ENCODE data around the gene GRIN1. TPM values are rescaled to one million over a fixed set of nuclear protein-coding genes. Genes with fewer than 3 reads are reported as not detected.
A peak's percentile ranks its signal among the peaks of the same experiment; 100 is the strongest.

GRIN1 gene
- total and polyA plus RNA-seq, 4 donors = 16.2 to 207 (median 146) TPM

GRCh38 chr9:137192859-137193258, 53.9 kb downstream of the GRIN1 start:
- Histone ChIP-seq H3K4me1 (ENCODE audit: control insufficient read depth, insufficient read depth, low read length) (peaks cover 58% of the 10 kb centered on the region), H3K27ac (ENCODE audit: low read depth, low read length) (no peak overlapping the region), H3K9me3 (ENCODE audit: control insufficient read depth, insufficient read depth, low read length) (no peaks in the 10 kb centered on the region), H3K27me3 (ENCODE audit: control insufficient read depth, insufficient read depth, low read length) (no peaks in the 10 kb centered on the region), H3K4me3 (ENCODE audit: low read depth, low read length) (no peak overlapping the region), H3K36me3 (ENCODE audit: control insufficient read depth, insufficient read depth, low read length) (peaks cover 91% of the 10 kb centered on the region)
- no peak for DNase-seq (ENCODE audit: low read depth in 4 of 6, low spot score in 6 of 6)
- WGBS (ENCODE audit: insufficient coverage) = 84% methylated on average over 2 of the region's 2 CpGs

DNA sequence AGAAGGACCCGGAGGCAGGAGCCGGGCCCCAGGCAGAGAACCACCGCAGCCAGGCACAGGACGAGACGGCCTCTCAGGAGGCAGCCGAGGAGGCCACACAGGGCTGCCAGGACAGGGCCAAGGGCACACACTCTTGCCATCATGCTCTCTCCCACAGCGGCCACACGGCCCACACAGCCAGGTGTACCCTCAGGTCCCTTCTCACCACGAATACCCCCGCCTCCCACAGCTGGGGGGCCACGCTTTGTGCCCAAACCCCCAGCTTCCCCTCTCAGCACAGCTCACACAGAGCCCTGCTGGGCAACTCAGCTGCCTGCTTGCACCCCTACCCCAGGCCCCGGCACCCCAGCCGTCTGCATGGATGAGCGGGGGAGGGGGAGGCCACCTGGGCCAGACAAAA, 54.8 kb downstream of the GRIN1 start:
- H3K27me3 ChIP-seq (ENCODE audit: control insufficient read depth, insufficient read depth, low read length) = no peaks in the 10 kb centered on the region
- peaks cover 97% of the 10 kb centered on the region for H3K36me3 ChIP-seq (ENCODE audit: control insufficient read depth, insufficient read depth, low read length)
- 87% methylated on average over 14 of the region's 14 CpGs for WGBS (ENCODE audit: insufficient coverage)
- no peak overlapping the region for H3K27ac ChIP-seq (ENCODE audit: low read depth, low read length)
- no peaks in the 10 kb centered on the region for H3K9me3 ChIP-seq (ENCODE audit: control insufficient read depth, insufficient read depth, low read length)
- DNase-seq (ENCODE audit: low read depth in 4 of 6, low spot score in 6 of 6) = no peak
- peaks cover 64% of the 10 kb centered on the region for H3K4me1 ChIP-seq (ENCODE audit: control insufficient read depth, insufficient read depth, low read length)
- no peak overlapping the region for H3K4me3 ChIP-seq (ENCODE audit: low read depth, low read length)

DNA sequence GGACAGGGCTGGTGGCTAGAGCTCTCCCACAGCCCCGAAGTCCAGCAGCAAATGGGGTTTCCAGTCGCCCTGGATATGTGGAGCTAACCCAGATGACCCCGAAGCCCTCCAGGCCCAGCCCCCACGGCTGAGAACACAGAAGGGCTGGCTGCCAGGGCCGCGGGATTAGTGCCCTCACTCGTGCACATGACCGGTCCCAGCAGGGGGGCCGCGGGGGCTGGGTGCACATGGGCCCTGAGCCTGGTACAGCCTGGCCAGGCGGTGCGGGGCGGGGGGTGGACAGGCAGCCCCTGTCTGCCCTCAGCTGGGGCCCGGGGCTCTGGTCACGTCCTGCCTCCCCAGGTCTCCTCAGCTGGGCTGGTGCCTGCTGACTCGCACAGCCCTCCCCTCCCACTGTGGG, 55.4 kb downstream of the GRIN1 start:
- H3K9me3 ChIP-seq (ENCODE audit: control insufficient read depth, insufficient read depth, low read length) = no peaks in the 10 kb centered on the region
- WGBS (ENCODE audit: insufficient coverage) = 68% methylated on average over 16 of the region's 16 CpGs
- no peak overlapping the region for H3K4me3 ChIP-seq (ENCODE audit: low read depth, low read length)
- peaks cover 64% of the 10 kb centered on the region for H3K4me1 ChIP-seq (ENCODE audit: control insufficient read depth, insufficient read depth, low read length)
- DNase-seq (ENCODE audit: low read depth in 4 of 6, low spot score in 6 of 6) = peak in 1 of 6 donors; percentile 29
- no peak overlapping the region for H3K27ac ChIP-seq (ENCODE audit: low read depth, low read length)
- H3K27me3 ChIP-seq (ENCODE audit: control insufficient read depth, insufficient read depth, low read length) = no peaks in the 10 kb centered on the region
- H3K36me3 ChIP-seq (ENCODE audit: control insufficient read depth, insufficient read depth, low read length) = peaks cover 98% of the 10 kb centered on the region

- H3K36me3 ChIP-seq (ENCODE audit: control insufficient read depth, insufficient read depth, low read length) = peaks cover 94% of the 10 kb centered on the region
- H3K27ac ChIP-seq (ENCODE audit: low read depth, low read length) = no peak overlapping the region
- no peaks in the 10 kb centered on the region for H3K9me3 ChIP-seq (ENCODE audit: control insufficient read depth, insufficient read depth, low read length)
- peaks cover 63% of the 10 kb centered on the region for H3K4me1 ChIP-seq (ENCODE audit: control insufficient read depth, insufficient read depth, low read length)
- H3K27me3 ChIP-seq (ENCODE audit: control insufficient read depth, insufficient read depth, low read length) = no peaks in the 10 kb centered on the region
- no peak for DNase-seq (ENCODE audit: low read depth in 4 of 6, low spot score in 6 of 6)
- WGBS (ENCODE audit: insufficient coverage) = 80% methylated on average over 10 of the region's 10 CpGs
- no peak overlapping the region for H3K4me3 ChIP-seq (ENCODE audit: low read depth, low read length)
Observed at GRCh38 chr9:137194909-137195308, 56.0 kb downstream of the GRIN1 start.

GRCh38 chr9:137195525-137196220, 56.7 kb downstream of the GRIN1 start:
- H3K36me3 ChIP-seq (ENCODE audit: control insufficient read depth, insufficient read depth, low read length) = peaks cover 87% of the 10 kb centered on the region
- no peak overlapping the region for H3K4me3 ChIP-seq (ENCODE audit: low read depth, low read length)
- DNase-seq (ENCODE audit: low read depth in 4 of 6, low spot score in 6 of 6) = no peak
- no peak overlapping the region for H3K27ac ChIP-seq (ENCODE audit: low read depth, low read length)
- H3K27me3 ChIP-seq (ENCODE audit: control insufficient read depth, insufficient read depth, low read length) = no peaks in the 10 kb centered on the region
- WGBS (ENCODE audit: insufficient coverage) = 86% methylated on average over 19 of the region's 21 CpGs
- H3K4me1 ChIP-seq (ENCODE audit: control insufficient read depth, insufficient read depth, low read length) = peaks cover 55% of the 10 kb centered on the region
- H3K9me3 ChIP-seq (ENCODE audit: control insufficient read depth, insufficient read depth, low read length) = no peaks in the 10 kb centered on the region

- no peak overlapping the region for H3K4me3 ChIP-seq (ENCODE audit: low read depth, low read length)
- WGBS (ENCODE audit: insufficient coverage) = 83% methylated on average over 19 of the region's 19 CpGs
Observed at GRCh38 chr9:137198051-137198901, 59.3 kb downstream of the GRIN1 start.

DNA sequence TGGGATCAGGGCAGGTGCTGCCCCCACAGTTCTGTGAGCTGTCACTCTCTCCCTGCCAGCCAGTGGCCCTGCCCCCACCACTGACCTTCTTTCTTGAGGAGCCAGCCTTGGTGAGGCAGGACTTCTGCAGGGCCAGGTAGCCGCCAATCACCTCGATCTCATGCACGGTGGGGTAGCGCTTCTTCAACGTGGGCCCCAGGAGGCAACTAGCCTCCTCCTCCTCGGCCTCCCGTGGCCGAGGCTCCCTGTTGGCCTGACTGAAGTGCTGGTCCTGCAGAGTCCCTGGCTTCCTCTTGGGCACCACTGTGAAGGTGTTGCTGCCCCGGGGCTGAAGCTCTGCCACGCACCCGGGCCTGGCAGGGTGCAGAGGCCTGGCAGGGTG, 59.9 kb downstream of the GRIN1 start:
- peaks cover 61% of the 10 kb centered on the region for H3K4me1 ChIP-seq (ENCODE audit: control insufficient read depth, insufficient read depth, low read length)
- no peak overlapping the region for H3K4me3 ChIP-seq (ENCODE audit: low read depth, low read length)
- H3K27ac ChIP-seq (ENCODE audit: low read depth, low read length) = no peak overlapping the region
- peaks cover 62% of the 10 kb centered on the region for H3K36me3 ChIP-seq (ENCODE audit: control insufficient read depth, insufficient read depth, low read length)
- no peaks in the 10 kb centered on the region for H3K9me3 ChIP-seq (ENCODE audit: control insufficient read depth, insufficient read depth, low read length)
- DNase-seq (ENCODE audit: low read depth in 4 of 6, low spot score in 6 of 6) = no peak
- H3K27me3 ChIP-seq (ENCODE audit: control insufficient read depth, insufficient read depth, low read length) = no peaks in the 10 kb centered on the region
- WGBS (ENCODE audit: insufficient coverage) = 82% methylated on average over 8 of the region's 11 CpGs

More at GRCh38 chr9:137198051-137198901, 59.3 kb downstream of the GRIN1 start:
- peaks cover 66% of the 10 kb centered on the region for H3K36me3 ChIP-seq (ENCODE audit: control insufficient read depth, insufficient read depth, low read length)
- no peak overlapping the region for H3K27ac ChIP-seq (ENCODE audit: low read depth, low read length)
- no peaks in the 10 kb centered on the region for H3K9me3 ChIP-seq (ENCODE audit: control insufficient read depth, insufficient read depth, low read length)
- H3K27me3 ChIP-seq (ENCODE audit: control insufficient read depth, insufficient read depth, low read length) = no peaks in the 10 kb centered on the region
- DNase-seq (ENCODE audit: low read depth in 4 of 6, low spot score in 6 of 6) = no peak
- H3K4me1 ChIP-seq (ENCODE audit: control insufficient read depth, insufficient read depth, low read length) = peaks cover 57% of the 10 kb centered on the region

DNA sequence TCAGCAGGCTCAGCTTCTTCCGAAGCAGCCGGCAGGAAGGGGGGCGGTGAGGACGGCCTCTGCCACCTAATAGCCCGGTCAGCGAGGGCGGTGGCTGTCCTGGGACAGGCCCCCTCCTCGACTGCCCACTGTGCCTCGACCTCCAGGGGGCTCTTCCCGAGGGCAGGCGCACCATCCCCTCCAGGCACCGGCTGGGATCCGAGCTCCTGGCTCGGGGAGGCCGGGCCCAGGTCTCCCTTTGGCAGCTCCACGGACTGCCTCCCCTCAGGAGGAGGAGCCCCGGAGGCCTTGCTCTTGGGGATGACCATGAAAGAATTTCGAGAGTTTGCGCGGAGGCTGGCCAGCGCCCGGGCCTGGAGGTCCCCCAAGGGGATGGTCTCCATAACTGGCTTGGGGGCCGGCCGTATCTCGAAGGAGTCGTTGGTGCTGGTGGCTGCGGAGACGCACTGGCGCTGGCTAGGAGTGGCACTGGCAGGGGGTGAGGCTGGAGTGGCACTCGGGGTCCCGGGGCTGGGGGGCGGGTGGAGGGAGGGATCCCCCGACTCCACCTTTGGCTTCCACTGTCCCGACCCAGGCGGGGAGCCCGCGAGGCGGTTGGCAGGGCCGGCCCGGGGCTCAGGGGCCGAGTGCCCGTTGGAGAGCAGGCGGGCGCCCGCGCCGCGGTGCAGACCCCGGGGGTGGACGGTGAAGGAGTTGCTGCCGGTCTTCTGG, 60.6 kb downstream of the GRIN1 start:
- Histone ChIP-seq H3K9me3 (ENCODE audit: control insufficient read depth, insufficient read depth, low read length) (no peaks in the 10 kb centered on the region), H3K27ac (ENCODE audit: low read depth, low read length) (no peak overlapping the region), H3K4me3 (ENCODE audit: low read depth, low read length) (peak overlapping the region; percentile 24), H3K4me1 (ENCODE audit: control insufficient read depth, insufficient read depth, low read length) (peaks cover 64% of the 10 kb centered on the region), H3K36me3 (ENCODE audit: control insufficient read depth, insufficient read depth, low read length) (peaks cover 55% of the 10 kb centered on the region), H3K27me3 (ENCODE audit: control insufficient read depth, insufficient read depth, low read length) (no peaks in the 10 kb centered on the region)
- DNase-seq (ENCODE audit: low read depth in 4 of 6, low spot score in 6 of 6) = no peak
- 23% methylated on average over 38 of the region's 51 CpGs for WGBS (ENCODE audit: insufficient coverage)

DNA sequence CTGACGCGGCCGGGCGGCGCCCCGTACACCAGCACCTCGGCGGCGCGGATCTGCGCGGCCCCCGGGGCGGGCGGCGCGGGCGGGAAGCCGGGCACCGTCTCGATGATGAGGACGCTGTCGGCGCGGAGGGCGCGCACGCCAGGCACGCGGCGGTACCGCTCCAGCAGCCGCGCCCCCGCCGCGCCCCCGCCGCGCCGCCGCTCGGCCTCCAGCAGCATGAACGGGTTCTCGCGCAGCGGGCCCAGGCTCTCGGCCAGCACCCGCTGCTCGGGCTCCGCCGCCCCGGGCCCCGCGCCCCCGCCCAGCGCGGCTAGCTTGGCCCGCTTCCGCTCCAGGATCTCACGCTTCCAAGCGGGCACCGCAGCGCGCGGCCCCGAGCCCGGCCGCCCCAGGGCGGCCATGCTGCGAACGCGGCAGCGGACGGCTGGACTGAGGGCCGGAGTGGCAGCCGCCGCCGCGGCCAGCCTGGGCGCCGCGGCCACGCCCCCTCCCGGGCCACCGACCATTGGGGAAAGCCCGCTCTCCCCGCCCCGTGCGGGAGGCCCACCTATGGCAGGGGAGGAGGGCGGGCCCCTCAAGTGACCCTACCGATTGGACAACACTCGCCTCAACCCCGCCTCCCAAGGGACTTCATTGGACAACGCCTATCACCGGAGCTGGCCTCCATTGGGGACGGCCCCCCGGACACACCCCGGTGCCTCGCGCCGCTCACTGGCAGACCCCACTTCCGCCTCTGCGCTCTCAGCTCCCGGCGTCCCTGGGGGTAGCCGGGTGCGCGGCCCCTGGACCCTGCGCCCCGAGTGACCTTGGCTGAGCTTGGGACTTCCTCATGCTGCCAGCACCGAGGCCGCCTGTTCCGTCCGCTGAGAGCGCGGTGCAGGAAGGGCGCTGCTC, 61.6 kb downstream of the GRIN1 start, which contains the start of gene TPRN:
TPRN (minus strand) TSS at position 431 of the 894 bp plus-strand sequence; CDS start at position 401, 30 bp downstream.
- Histone ChIP-seq H3K36me3 (ENCODE audit: control insufficient read depth, insufficient read depth, low read length) (peaks cover 46% of the 10 kb centered on the region), H3K27me3 (ENCODE audit: control insufficient read depth, insufficient read depth, low read length) (no peaks in the 10 kb centered on the region), H3K4me1 (ENCODE audit: control insufficient read depth, insufficient read depth, low read length) (peaks cover 60% of the 10 kb centered on the region), H3K9me3 (ENCODE audit: control insufficient read depth, insufficient read depth, low read length) (no peaks in the 10 kb centered on the region), H3K27ac (ENCODE audit: low read depth, low read length) (peak within 1 kb of the TSS; percentile 61), H3K4me3 (ENCODE audit: low read depth, low read length) (peak within 1 kb of the TSS; percentile 70)
- under 1% methylated on average over 117 of the region's 118 CpGs for WGBS (ENCODE audit: insufficient coverage)
- peak; percentile 89 to 100 (median 96) for DNase-seq (ENCODE audit: low read depth in 4 of 6, low spot score in 6 of 6)
